Omental fat pad (tissue), 4 donors: Measurements from ENCODE around the gene MEGF11. TPM values are rescaled to one million over a fixed set of nuclear protein-coding genes. Genes with fewer than 3 reads are reported as not detected.

Experiments
- ATAC-seq: fragments of 150-250 bp; one replicate; pipeline ENCODE4 v1.9.1; 2016; ENCODE audit warnings: mild to moderate bottlenecking, moderate library complexity; ENCODE audit not compliant: low FRiP score
- DNase-seq: peaks from one replicate; pipeline ENCODE4 v3.0.0-alpha.2; 2019; ENCODE audit warnings: low spot score
- total RNA-seq, 4 donors: library from RNA; depleted of rRNA; stranded (reverse); fragments of >200 nt; gene quantifications; one replicate each; pipeline ENCODE4 v1.1.0, GENCODE V29; 2016
- TF ChIP-seq, protein P1 (sequence below), 3 donors: fragments of 450-650 bp; IDR thresholded peaks; one replicate each; pipeline ENCODE4 v1.5.1; 2016 to 2017; ENCODE audit warnings: antibody characterized with exemption in 3 of 3, mild to moderate bottlenecking in 3 of 3, moderate library complexity in 2 of 3

MEGF11 gene
- total RNA-seq, 4 donors from 2014 or later = 0.47 TPM; not detected in 3

DNA sequence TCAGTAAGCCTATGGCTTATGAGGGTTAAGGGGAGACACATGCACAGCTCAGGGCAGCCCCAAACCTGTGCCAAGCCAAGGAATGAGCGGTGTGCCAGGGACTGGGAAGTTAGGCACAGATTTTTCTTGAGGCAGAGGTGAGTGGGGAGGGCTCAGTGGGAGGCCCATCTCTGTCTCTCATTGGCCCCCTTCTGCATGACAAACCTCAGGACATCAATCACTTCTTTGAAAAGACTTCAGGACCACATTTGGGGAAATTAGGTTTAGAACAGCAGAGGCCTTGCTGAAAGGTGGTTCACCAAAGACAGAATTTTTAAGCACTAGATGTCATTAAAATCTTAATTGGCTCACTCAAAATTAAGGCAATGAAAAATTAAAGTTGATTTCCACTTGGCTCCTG lies 327.1 kb downstream of the MEGF11 start:
- DNase-seq (no peak), ATAC-seq (no peak)
- TF ChIP-seq, protein P1, sequence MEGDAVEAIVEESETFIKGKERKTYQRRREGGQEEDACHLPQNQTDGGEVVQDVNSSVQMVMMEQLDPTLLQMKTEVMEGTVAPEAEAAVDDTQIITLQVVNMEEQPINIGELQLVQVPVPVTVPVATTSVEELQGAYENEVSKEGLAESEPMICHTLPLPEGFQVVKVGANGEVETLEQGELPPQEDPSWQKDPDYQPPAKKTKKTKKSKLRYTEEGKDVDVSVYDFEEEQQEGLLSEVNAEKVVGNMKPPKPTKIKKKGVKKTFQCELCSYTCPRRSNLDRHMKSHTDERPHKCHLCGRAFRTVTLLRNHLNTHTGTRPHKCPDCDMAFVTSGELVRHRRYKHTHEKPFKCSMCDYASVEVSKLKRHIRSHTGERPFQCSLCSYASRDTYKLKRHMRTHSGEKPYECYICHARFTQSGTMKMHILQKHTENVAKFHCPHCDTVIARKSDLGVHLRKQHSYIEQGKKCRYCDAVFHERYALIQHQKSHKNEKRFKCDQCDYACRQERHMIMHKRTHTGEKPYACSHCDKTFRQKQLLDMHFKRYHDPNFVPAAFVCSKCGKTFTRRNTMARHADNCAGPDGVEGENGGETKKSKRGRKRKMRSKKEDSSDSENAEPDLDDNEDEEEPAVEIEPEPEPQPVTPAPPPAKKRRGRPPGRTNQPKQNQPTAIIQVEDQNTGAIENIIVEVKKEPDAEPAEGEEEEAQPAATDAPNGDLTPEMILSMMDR (IDR thresholded peaks at IDR 0.05) = no peak

DNA sequence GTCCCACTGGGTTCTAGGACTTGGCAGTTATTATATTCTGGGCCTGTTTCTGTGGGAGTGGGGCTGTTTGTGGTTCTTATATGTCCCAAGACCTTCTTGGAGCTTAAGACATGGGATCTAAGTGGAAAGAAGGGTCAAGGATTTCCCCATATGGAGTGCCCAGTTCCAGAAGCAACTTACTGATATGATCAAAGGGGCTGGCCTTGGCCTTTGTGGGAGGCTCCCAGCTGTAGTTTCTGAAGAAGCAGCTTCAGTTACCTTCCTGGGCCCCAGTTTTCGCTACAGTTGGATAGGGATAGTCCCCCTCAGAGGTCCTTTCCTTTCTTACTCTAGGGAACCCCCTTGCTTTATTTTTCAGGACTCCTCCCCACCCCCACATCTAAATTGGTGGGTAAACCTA lies 328.2 kb downstream of the MEGF11 start:
- DNase-seq = no peak
- no peak for ATAC-seq
- TF ChIP-seq, protein P1 (IDR thresholded peaks at IDR 0.05) = no peak

DNA sequence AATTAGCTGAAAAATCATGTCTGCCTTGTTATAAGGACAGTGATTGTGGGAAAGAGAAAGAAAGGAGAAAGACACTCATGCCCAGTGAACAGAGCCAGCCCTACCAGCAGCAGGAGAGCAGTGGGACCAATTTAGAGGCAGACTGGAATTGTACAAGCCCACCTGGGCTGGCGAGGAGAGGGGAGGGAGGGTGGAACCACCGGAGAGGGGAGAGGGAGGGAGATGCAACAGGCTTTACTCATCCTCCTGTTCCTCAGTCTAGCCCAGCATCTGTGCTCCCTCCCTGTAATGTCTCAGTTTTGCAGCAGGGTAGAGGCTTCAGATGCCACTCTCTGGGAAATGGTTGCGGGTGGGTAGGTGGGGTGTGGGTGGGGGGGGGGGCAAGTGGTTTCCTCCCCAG lies 329.5 kb downstream of the MEGF11 start:
- DNase-seq = no peak
- TF ChIP-seq, protein P1 (IDR thresholded peaks at IDR 0.05) = no peak
- ATAC-seq = no peak

DNA sequence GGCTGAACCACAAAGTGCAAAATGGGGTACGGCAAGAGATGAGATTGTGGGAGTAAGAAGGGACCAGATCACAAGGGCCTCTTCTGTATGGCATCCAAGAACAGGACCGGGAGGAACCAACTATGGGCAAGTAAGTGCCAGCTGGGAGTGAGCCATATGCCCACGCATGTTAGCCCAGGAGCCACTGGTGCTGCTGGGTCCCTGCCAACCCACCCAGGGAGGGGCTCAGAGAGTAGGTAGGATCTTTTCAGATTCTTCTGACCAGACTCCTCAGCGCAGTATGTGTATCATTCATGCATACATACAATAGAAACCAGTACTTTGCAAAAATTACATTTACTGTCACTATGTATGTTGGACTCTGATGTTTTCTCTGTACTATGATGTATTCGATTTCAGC lies 330.3 kb downstream of the MEGF11 start:
- ATAC-seq = no peak
- TF ChIP-seq, protein P1 (IDR thresholded peaks at IDR 0.05) = no peak
- no peak for DNase-seq

DNA sequence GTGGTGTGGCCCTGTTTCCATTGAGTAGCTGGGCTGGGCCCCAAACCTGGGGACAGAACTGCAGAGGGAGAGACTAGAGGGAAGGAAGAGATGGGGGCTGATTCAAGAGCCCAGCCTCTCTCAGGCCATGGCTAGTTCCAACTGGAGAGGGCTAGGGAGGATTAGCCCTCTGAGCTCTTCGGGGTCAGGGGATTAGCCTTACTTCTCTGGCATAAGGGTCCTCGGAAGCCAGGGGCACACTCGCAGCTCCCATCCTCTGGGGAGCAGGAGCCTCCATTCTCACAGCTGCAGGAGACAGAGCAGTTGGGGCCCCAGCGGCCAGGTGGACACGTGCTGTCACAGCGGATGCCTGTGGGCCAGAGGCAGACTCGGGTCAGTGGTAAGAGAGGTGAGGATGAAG lies 330.9 kb downstream of the MEGF11 start:
- TF ChIP-seq, protein P1 (IDR thresholded peaks at IDR 0.05) = no peak
- DNase-seq (no peak), ATAC-seq (no peak)

DNA sequence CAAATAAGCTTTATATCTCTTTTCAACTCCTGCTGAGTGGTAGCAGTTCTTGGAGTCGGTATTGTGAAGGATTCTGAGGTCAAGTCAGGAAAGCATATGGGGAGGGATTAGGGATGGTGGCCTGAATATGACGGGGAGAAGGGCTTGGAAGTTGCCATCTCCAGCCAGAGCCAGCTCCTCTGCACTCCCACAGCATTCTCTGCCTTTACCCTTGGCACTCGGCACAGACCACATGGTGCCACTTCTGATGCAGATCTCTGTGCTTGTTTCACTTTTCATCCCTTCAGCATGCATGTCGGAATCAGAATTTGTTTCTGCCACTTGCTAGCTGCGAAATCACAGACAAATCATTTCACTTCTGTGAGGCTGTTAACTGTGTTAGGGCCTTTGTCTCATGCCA lies 331.8 kb downstream of the MEGF11 start:
- TF ChIP-seq, protein P1 (IDR thresholded peaks at IDR 0.05) = no peak
- DNase-seq (no peak), ATAC-seq (no peak)

DNA sequence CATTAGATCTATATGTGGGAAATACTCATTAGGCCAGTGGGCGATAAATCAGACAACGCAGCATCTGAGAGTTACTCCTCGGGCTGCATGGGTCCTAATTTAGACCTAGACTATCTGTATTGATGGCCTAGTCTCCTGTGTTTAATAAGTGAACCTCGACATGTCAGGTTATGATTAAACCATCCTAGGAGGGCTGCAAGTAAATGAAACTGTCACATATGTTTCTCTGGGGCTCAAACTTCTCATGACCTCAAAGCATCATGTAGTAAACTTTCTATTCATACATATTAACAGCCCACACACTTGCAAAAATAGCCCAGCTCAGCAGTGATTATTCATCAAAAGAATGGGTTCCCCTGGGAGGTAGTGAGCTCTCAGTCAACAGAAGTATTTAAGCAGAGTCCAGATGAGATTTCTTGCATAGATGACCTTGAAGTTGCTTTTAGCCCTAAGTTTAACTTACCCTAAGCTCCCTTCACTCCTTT lies 332.7 kb downstream of the MEGF11 start:
- DNase-seq = no peak
- no peak for ATAC-seq
- TF ChIP-seq, protein P1 (IDR thresholded peaks at IDR 0.05) = no peak
